ENCODE results near the gene SLX9. TPM values are rescaled to one million over a fixed set of nuclear protein-coding genes. Genes with fewer than 3 reads are reported as not detected.

SLX9 gene
- total RNA-seq, 1 experiment from 2014 or later, result 58.7 TPM

- TF ChIP-seq CTCF (IDR thresholded peaks at IDR 0.05; ENCODE audit: unreplicated experiment), result no peak
- H3K4me3 Mint-ChIP-seq (ENCODE audit: unreplicated experiment), result no peak overlapping the region
- H3K27me3 Mint-ChIP-seq (ENCODE audit: insufficient read depth, unreplicated experiment), result no peaks in the 10 kb centered on the region
- ChIA-PET CTCF (interaction anchor here (0.6 kb wide), 1 partner anchor 1574 kb away, joined by 3 read pairs; no protein-coding TSS in a partner anchor), POLR2A (no interaction called here)
- no TSS peak for BruUV-seq (replicated peaks)
- no peak overlapping the region for H3K27ac Mint-ChIP-seq (ENCODE audit: low read depth, unreplicated experiment)
- H3K4me1 Mint-ChIP-seq (ENCODE audit: insufficient read depth, unreplicated experiment), result no peaks in the 10 kb centered on the region
- H3K9me3 Mint-ChIP-seq (ENCODE audit: unreplicated experiment), result no peaks in the 10 kb centered on the region
- peaks cover 15% of the 10 kb centered on the region for H3K36me3 Mint-ChIP-seq (ENCODE audit: insufficient read depth, unreplicated experiment)
- intact Hi-C loops (cut with micrococcal nuclease), result no loop called here
- no peak for DNase-seq (ENCODE audit: unreplicated experiment)
Measured at GRCh38 chr21:44979687-44980561, 40.1 kb downstream of the SLX9 start.

GRCh38 chr21:44980562-44981489 is 41.0 kb downstream of the SLX9 start:
- Mint-ChIP-seq H3K27me3 (ENCODE audit: insufficient read depth, unreplicated experiment) (no peaks in the 10 kb centered on the region), H3K36me3 (ENCODE audit: insufficient read depth, unreplicated experiment) (peaks cover 15% of the 10 kb centered on the region), H3K4me1 (ENCODE audit: insufficient read depth, unreplicated experiment) (no peaks in the 10 kb centered on the region), H3K4me3 (ENCODE audit: unreplicated experiment) (no peak overlapping the region), H3K27ac (ENCODE audit: low read depth, unreplicated experiment) (no peak overlapping the region), H3K9me3 (ENCODE audit: unreplicated experiment) (no peaks in the 10 kb centered on the region)
- no TSS peak for BruUV-seq (replicated peaks)
- CTCF ChIA-PET, result interaction anchor here (0.6 kb wide), 1 partner anchor 15 kb away, joined by 3 read pairs; no protein-coding TSS in a partner anchor
- TF ChIP-seq CTCF (IDR thresholded peaks at IDR 0.05; ENCODE audit: unreplicated experiment), result no peak
- POLR2A ChIA-PET, result interaction anchor here (0.6 kb wide), 1 partner anchor 20 kb away, joined by 3 read pairs; no protein-coding TSS in a partner anchor
- no peak for DNase-seq (ENCODE audit: unreplicated experiment)
- intact Hi-C loops (cut with micrococcal nuclease), result no loop called here

- no peak for DNase-seq (ENCODE audit: unreplicated experiment)
- BruUV-seq (replicated peaks), result no TSS peak
- no peak overlapping the region for H3K4me3 Mint-ChIP-seq (ENCODE audit: unreplicated experiment)
- no peak overlapping the region for H3K27ac Mint-ChIP-seq (ENCODE audit: low read depth, unreplicated experiment)
- no peak for TF ChIP-seq CTCF (IDR thresholded peaks at IDR 0.05; ENCODE audit: unreplicated experiment)
- peaks cover 7% of the 10 kb centered on the region for H3K36me3 Mint-ChIP-seq (ENCODE audit: insufficient read depth, unreplicated experiment)
- CTCF ChIA-PET, result interaction anchor here (0.6 kb wide), 2 partner anchors 133 to 155 kb away, joined by 3 to 4 read pairs; no protein-coding TSS in a partner anchor
- intact Hi-C loops (cut with micrococcal nuclease), result no loop called here
- H3K4me1 Mint-ChIP-seq (ENCODE audit: insufficient read depth, unreplicated experiment), result no peaks in the 10 kb centered on the region
- no peaks in the 10 kb centered on the region for H3K27me3 Mint-ChIP-seq (ENCODE audit: insufficient read depth, unreplicated experiment)
- H3K9me3 Mint-ChIP-seq (ENCODE audit: unreplicated experiment), result no peaks in the 10 kb centered on the region
- POLR2A ChIA-PET, result interaction anchor here (0.6 kb wide), 1 partner anchor 19 kb away, joined by 3 read pairs; no protein-coding TSS in a partner anchor
Measured at GRCh38 chr21:44982558-44983250, 42.9 kb downstream of the SLX9 start.

All from MCF 10A (cell line).